Activated CD8-positive, alpha-beta memory T cell treated with anti-CD3 and anti-CD28 coated beads, Interleukin-2, amount 50 U/mL, for 1 hour (primary cell): ENCODE data around the gene MORN2.
"Not testable (repeated sequence)": the region's sequence is repeated elsewhere in the genome, so short reads cannot be mapped to it uniquely, and the experiment has no call there.

ENCODE experiments used
- DNase-seq: peaks from one replicate; pipeline ENCODE4 v3.0.0-alpha.2; 2020; ENCODE audit errors: extremely low read depth

MORN2 gene

GRCh38 chr2:38875576-38876367, at the start of gene MORN2, which contains the start of gene DHX57:
Gene MORN2 (plus strand): TSS chr2:38875976.
Gene DHX57 (minus strand): TSS chr2:38875934. CDS start chr2:38868405, 7,529 bp downstream.
- peak; percentile 38 for DNase-seq

- not testable (repeated sequence) for DNase-seq
These were observed 48.1 kb upstream of the MORN2 start for GRCh38 chr2:38827539-38828145.

GRCh38 chr2:38828460-38828859, 47.3 kb upstream of the MORN2 start:
- no peak for DNase-seq

- DNase-seq = no peak
These were observed 45.8 kb upstream of the MORN2 start for GRCh38 chr2:38829971-38830370.

- no peak for DNase-seq
These were observed 45.1 kb upstream of the MORN2 start for GRCh38 chr2:38830526-38831159.

GRCh38 chr2:38835015-38835601, 40.7 kb upstream of the MORN2 start:
- DNase-seq = no peak

GRCh38 chr2:38835990-38836389, 39.8 kb upstream of the MORN2 start:
- DNase-seq = no peak

- no peak for DNase-seq
These were observed 39.0 kb upstream of the MORN2 start for GRCh38 chr2:38836791-38837190.

GRCh38 chr2:38850045-38850444, 25.7 kb upstream of the MORN2 start:
- DNase-seq = no peak

GRCh38 chr2:38856165-38856564, 19.6 kb upstream of the MORN2 start:
- DNase-seq = no peak

- no peak for DNase-seq
These were observed 13.3 kb upstream of the MORN2 start for GRCh38 chr2:38862476-38862875.

- no peak for DNase-seq
These were observed 12.6 kb upstream of the MORN2 start for GRCh38 chr2:38863061-38863695.

GRCh38 chr2:38866773-38867443, 8.9 kb upstream of the MORN2 start:
- DNase-seq = no peak

GRCh38 chr2:38871432-38871831, 4.3 kb upstream of the MORN2 start:
- no peak for DNase-seq

GRCh38 chr2:38873763-38874162, 2.0 kb upstream of the MORN2 start:
- no peak for DNase-seq

GRCh38 chr2:38875227-38875575, 575 bp upstream of the MORN2 start:
- no peak for DNase-seq

- no peak for DNase-seq
These were observed 631 bp downstream of the MORN2 start for GRCh38 chr2:38876407-38876806.

- no peak for DNase-seq
These were observed 10.3 kb downstream of the MORN2 start for GRCh38 chr2:38886063-38886462.

GRCh38 chr2:38887347-38887746, 11.6 kb downstream of the MORN2 start:
- no peak for DNase-seq

- DNase-seq = no peak
These were observed 12.3 kb downstream of the MORN2 start for GRCh38 chr2:38887902-38888554.

- DNase-seq = no peak
These were observed 13.3 kb downstream of the MORN2 start for GRCh38 chr2:38889045-38889444.
